Measurements from ENCODE around the gene IL12RB1. TPM values are rescaled to one million over a fixed set of nuclear protein-coding genes. Genes with fewer than 3 reads are reported as not detected.

IL12RB1 gene
- total RNA-seq, 3 donors from 2014 or later, result 1.8 to 4.0 (median 2.2) TPM

- Histone ChIP-seq H3K36me3 (ENCODE audit: low read depth) (no peaks in the 10 kb centered on the region), H3K4me3 (no peak overlapping the region), H3K4me1 (ENCODE audit: low read depth) (peaks cover 3% of the 10 kb centered on the region), H3K9me3 (no peaks in the 10 kb centered on the region)
- TF ChIP-seq CTCF (IDR thresholded peaks at IDR 0.05), result no peak
- intact Hi-C loops (cut with DNase I, micrococcal nuclease), result no loop called here
- DNase-seq (no peak), ATAC-seq (no peak)
These were observed 21.6 kb downstream of the IL12RB1 start for GRCh38 chr19:18065173-18065495.

GRCh38 chr19:18063463-18063862 is 23.3 kb downstream of the IL12RB1 start:
- no peak overlapping the region for H3K4me3 ChIP-seq
- ATAC-seq (no peak), DNase-seq (no peak)
- intact Hi-C loops (cut with DNase I, micrococcal nuclease), result no loop called here
- no peaks in the 10 kb centered on the region for H3K9me3 ChIP-seq
- peaks cover 3% of the 10 kb centered on the region for H3K4me1 ChIP-seq (ENCODE audit: low read depth)
- TF ChIP-seq CTCF (IDR thresholded peaks at IDR 0.05), result no peak
- H3K36me3 ChIP-seq (ENCODE audit: low read depth), result no peaks in the 10 kb centered on the region

GRCh38 chr19:18062028-18062427 is 24.7 kb downstream of the IL12RB1 start:
- no peak for DNase-seq
- intact Hi-C loops (cut with DNase I, micrococcal nuclease), result no loop called here
- TF ChIP-seq CTCF (IDR thresholded peaks at IDR 0.05), result no peak

GRCh38 chr19:18060472-18060871 is 26.3 kb downstream of the IL12RB1 start:
- H3K9me3 ChIP-seq, result no peaks in the 10 kb centered on the region
- DNase-seq (no peak), ATAC-seq (no peak)
- TF ChIP-seq CTCF (IDR thresholded peaks at IDR 0.05), result no peak
- H3K4me3 ChIP-seq, result no peak overlapping the region
- peaks cover 6% of the 10 kb centered on the region for H3K4me1 ChIP-seq (ENCODE audit: low read depth)
- intact Hi-C loops (cut with DNase I, micrococcal nuclease), result no loop called here
- no peaks in the 10 kb centered on the region for H3K36me3 ChIP-seq (ENCODE audit: low read depth)

More at GRCh38 chr19:18062028-18062427, 24.7 kb downstream of the IL12RB1 start:
- no peak for ATAC-seq
- Histone ChIP-seq H3K4me1 (ENCODE audit: low read depth) (peaks cover 6% of the 10 kb centered on the region), H3K4me3 (no peak overlapping the region), H3K36me3 (ENCODE audit: low read depth) (no peaks in the 10 kb centered on the region), H3K9me3 (no peaks in the 10 kb centered on the region)

- intact Hi-C loops (cut with DNase I, micrococcal nuclease), result loop anchor here (2.0 to 5.0 kb wide), 2 partner anchors 53 kb away; partner anchors contain the start of gene ARRDC2 (in 1 of the 2)
- ATAC-seq (no peak), DNase-seq (no peak)
- no peaks in the 10 kb centered on the region for H3K9me3 ChIP-seq
- H3K36me3 ChIP-seq (ENCODE audit: low read depth), result no peaks in the 10 kb centered on the region
- no peak for TF ChIP-seq CTCF (IDR thresholded peaks at IDR 0.05)
- H3K4me1 ChIP-seq (ENCODE audit: low read depth), result peaks cover 5% of the 10 kb centered on the region
- H3K4me3 ChIP-seq, result no peak overlapping the region
These were observed 26.8 kb downstream of the IL12RB1 start for GRCh38 chr19:18059902-18060301.

GRCh38 chr19:18059297-18059696 is 27.4 kb downstream of the IL12RB1 start:
- intact Hi-C loops (cut with DNase I, micrococcal nuclease), result loop anchor here (2.0 to 5.0 kb wide), 2 partner anchors 52 kb away; partner anchors contain the start of gene ARRDC2 (in 1 of the 2)
- Histone ChIP-seq H3K4me3 (no peak overlapping the region), H3K9me3 (no peaks in the 10 kb centered on the region), H3K4me1 (ENCODE audit: low read depth) (peaks cover 3% of the 10 kb centered on the region), H3K36me3 (ENCODE audit: low read depth) (no peaks in the 10 kb centered on the region)
- no peak for TF ChIP-seq CTCF (IDR thresholded peaks at IDR 0.05)
- DNase-seq (no peak), ATAC-seq (no peak)

All from mucosa of descending colon (tissue), 3 donors.